GM18870 (cell line): Measurements from ENCODE around the gene ENGASE.
"Not testable (repeated sequence)": the region's sequence is repeated elsewhere in the genome, so short reads cannot be mapped to it uniquely, and the experiment has no call there.

Source experiments
- ATAC-seq: cut with Tn5 transposase; IDR thresholded peaks from one replicate; pipeline ENCODE4 v1.9.1; 2021; ENCODE audit warnings: moderate library complexity; ENCODE audit not compliant: unreplicated experiment

The ENGASE gene

GRCh38 chr17:79052131-79052530 lies 22.5 kb upstream of the ENGASE start:
- no peak for ATAC-seq

- ATAC-seq = no peak
Measured at GRCh38 chr17:79053251-79053925, 21.2 kb upstream of the ENGASE start.

- ATAC-seq = no peak
Measured at GRCh38 chr17:79054200-79054960, 20.2 kb upstream of the ENGASE start.

GRCh38 chr17:79055197-79055596 lies 19.4 kb upstream of the ENGASE start:
- ATAC-seq = no peak

- no peak for ATAC-seq
Measured at GRCh38 chr17:79057737-79058385, 16.8 kb upstream of the ENGASE start.

- ATAC-seq = no peak
Measured at GRCh38 chr17:79062691-79063090, 11.9 kb upstream of the ENGASE start.

- no peak for ATAC-seq
Measured at GRCh38 chr17:79064026-79064425, 10.6 kb upstream of the ENGASE start.

- no peak for ATAC-seq
Measured at GRCh38 chr17:79065105-79065670, 9.4 kb upstream of the ENGASE start.

- ATAC-seq = no peak
Measured at GRCh38 chr17:79066963-79067362, 7.7 kb upstream of the ENGASE start.

GRCh38 chr17:79070266-79070880 lies 4.3 kb upstream of the ENGASE start:
- ATAC-seq = no peak

- no peak for ATAC-seq
Measured at GRCh38 chr17:79071161-79071740, 3.4 kb upstream of the ENGASE start.

GRCh38 chr17:79072544-79072943 lies 2.1 kb upstream of the ENGASE start:
- ATAC-seq = no peak

- no peak for ATAC-seq
Measured at GRCh38 chr17:79073016-79073705, 1.5 kb upstream of the ENGASE start.

- no peak for ATAC-seq
Measured at GRCh38 chr17:79073706-79074088, 927 bp upstream of the ENGASE start.

- not testable (repeated sequence) for ATAC-seq
Measured at GRCh38 chr17:79074121-79074648, 439 bp upstream of the ENGASE start.

GRCh38 chr17:79075446-79075750 lies 774 bp downstream of the ENGASE start:
- ATAC-seq = no peak

- ATAC-seq = no peak
Measured at GRCh38 chr17:79075861-79076406, 1.3 kb downstream of the ENGASE start.

- ATAC-seq = no peak
Measured at GRCh38 chr17:79077587-79077986, 3.0 kb downstream of the ENGASE start.

GRCh38 chr17:79078476-79079190 lies 4.0 kb downstream of the ENGASE start:
- ATAC-seq = no peak
